GM19395 (cell line): ENCODE data around the gene ZFP90.

ENCODE experiments used
- ATAC-seq: cut with Tn5 transposase; IDR thresholded peaks from one replicate; pipeline ENCODE4 v1.9.1; 2021; ENCODE audit warnings: mild to moderate bottlenecking, moderate library complexity; ENCODE audit not compliant: unreplicated experiment

Gene ZFP90

GRCh38 chr16:68577352-68577853, 38.3 kb downstream of the ZFP90 start:
- no peak for ATAC-seq

GRCh38 chr16:68590201-68590994, 51.3 kb downstream of the ZFP90 start:
- no peak for ATAC-seq

GRCh38 chr16:68592466-68593337, 53.6 kb downstream of the ZFP90 start:
- no peak for ATAC-seq

GRCh38 chr16:68596266-68596665, 57.2 kb downstream of the ZFP90 start:
- no peak for ATAC-seq

GRCh38 chr16:68599586-68599985, 60.5 kb downstream of the ZFP90 start:
- ATAC-seq: no peak

- ATAC-seq: no peak
These were observed 66.7 kb downstream of the ZFP90 start for GRCh38 chr16:68605746-68606145.

- ATAC-seq: no peak
These were observed 68.4 kb downstream of the ZFP90 start for GRCh38 chr16:68607443-68607842.

- no peak for ATAC-seq
These were observed 69.2 kb downstream of the ZFP90 start for GRCh38 chr16:68608330-68608729.

- ATAC-seq: no peak
These were observed 73.9 kb downstream of the ZFP90 start for GRCh38 chr16:68612996-68613395.

- ATAC-seq: no peak
These were observed 78.6 kb downstream of the ZFP90 start for GRCh38 chr16:68617734-68618133.
